Right cardiac atrium (tissue), 5 donors: Measurements from ENCODE around the gene TMC7. TPM values are rescaled to one million over a fixed set of nuclear protein-coding genes. Genes with fewer than 3 reads are reported as not detected.

Experiments used
- ATAC-seq, 2 donors: fragments of 200-7000 bp; cut with Tn5 transposase; one replicate each; pipeline versions ENCODE4 v1.8.0 to v1.9.1; 2020; ENCODE audit warnings: moderate library complexity in 2 of 2, mild to moderate bottlenecking in 1 of 2
- DNase-seq, 3 donors: peaks; one replicate each; pipeline ENCODE4 v3.0.0-alpha.2; 2020
- H3K27ac ChIP-seq: one replicate; pipeline ENCODE4 v1.5.1; 2013; ENCODE audit warnings: mild to moderate bottlenecking, low read length, control low read depth, moderate library complexity
- H3K27me3 ChIP-seq: one replicate; pipeline ENCODE4 v1.6.1; 2013; ENCODE audit not compliant: control insufficient read depth, insufficient read depth
- H3K4me1 ChIP-seq: one replicate; pipeline ENCODE4 v1.6.1; 2013; ENCODE audit warnings: low read length; ENCODE audit not compliant: control insufficient read depth, insufficient read depth
- H3K4me3 ChIP-seq: one replicate; pipeline ENCODE4 v1.5.1; 2013; ENCODE audit warnings: low read length, control low read depth
- H3K9me3 ChIP-seq: one replicate; pipeline ENCODE4 v1.6.1; 2013; ENCODE audit warnings: low read length; ENCODE audit not compliant: control insufficient read depth
- WGBS: extraction: QIAGEN DNeasy Blood & Tissue Kit; methylation state at CpG from one replicate; pipeline ENCODE4 v1.1.7; 2013; 5-methylcytosine and 5-hydroxymethylcytosine counted together
- intact Hi-C, 4 donors: fragments of 100-400 bp; cut with DNase I; formaldehyde crosslinking; loops; one replicate each; pipeline versions ENCODE4 v1.11.0 to v1.14.0; 2022 to 2023
- long read RNA-seq, 4 donors: library from polyadenylated mRNA; unstranded; transcript quantifications; one replicate each; pipeline ENCODE4 v2.0.0, GENCODE V29; 2020 to 2021
- polyA plus RNA-seq: library from polyadenylated mRNA; stranded (reverse); fragments of 200-250 nt; gene quantifications from one replicate; pipeline ENCODE4 v1.2.3, GENCODE V29; 2013
- total RNA-seq, 4 donors: library from RNA; stranded (reverse); fragmentation: NEBNext Ultra II Directional; extraction: Animal tissue kit (Norgen Biotek cat#: 25700); gene quantifications; one replicate each; pipeline ENCODE4 v1.2.1, GENCODE V29; 2021
- donor health status: healthy with polysubstance abuse.
- donor health status: DM: no; HTN: yes; CAD: no.
- donor health status: DM: no; HTN: no; CAD: no.
- donor health status: DM: no; HTN: yes; CAD: no; lungs with severe emphysema.
- donor health status: DM: yes; HTN: yes; CAD: no.

TMC7 gene
- total RNA-seq = under 1 TPM; 0.44 to 0.59 (median 0.58) TPM
- 0.84 TPM for polyA plus RNA-seq
- long read RNA-seq, donor 1, partial matches to known transcripts = 1 of 3 reads
- long read RNA-seq, donor 1, other reads (novel, unspliced or antisense) = 0 of 3 reads
- long read RNA-seq, donor 2, partial matches to known transcripts = 0 of 1 reads
- long read RNA-seq, donor 2, other reads (novel, unspliced or antisense) = 1 of 1 reads
- long read RNA-seq, donor 3, partial matches to known transcripts = 1 of 5 reads
- long read RNA-seq, donor 3, other reads (novel, unspliced or antisense) = 2 of 5 reads
- long read RNA-seq, donor 4, partial matches to known transcripts = 0 of 1 reads
- long read RNA-seq, donor 4, other reads (novel, unspliced or antisense) = 0 of 1 reads

DNA sequence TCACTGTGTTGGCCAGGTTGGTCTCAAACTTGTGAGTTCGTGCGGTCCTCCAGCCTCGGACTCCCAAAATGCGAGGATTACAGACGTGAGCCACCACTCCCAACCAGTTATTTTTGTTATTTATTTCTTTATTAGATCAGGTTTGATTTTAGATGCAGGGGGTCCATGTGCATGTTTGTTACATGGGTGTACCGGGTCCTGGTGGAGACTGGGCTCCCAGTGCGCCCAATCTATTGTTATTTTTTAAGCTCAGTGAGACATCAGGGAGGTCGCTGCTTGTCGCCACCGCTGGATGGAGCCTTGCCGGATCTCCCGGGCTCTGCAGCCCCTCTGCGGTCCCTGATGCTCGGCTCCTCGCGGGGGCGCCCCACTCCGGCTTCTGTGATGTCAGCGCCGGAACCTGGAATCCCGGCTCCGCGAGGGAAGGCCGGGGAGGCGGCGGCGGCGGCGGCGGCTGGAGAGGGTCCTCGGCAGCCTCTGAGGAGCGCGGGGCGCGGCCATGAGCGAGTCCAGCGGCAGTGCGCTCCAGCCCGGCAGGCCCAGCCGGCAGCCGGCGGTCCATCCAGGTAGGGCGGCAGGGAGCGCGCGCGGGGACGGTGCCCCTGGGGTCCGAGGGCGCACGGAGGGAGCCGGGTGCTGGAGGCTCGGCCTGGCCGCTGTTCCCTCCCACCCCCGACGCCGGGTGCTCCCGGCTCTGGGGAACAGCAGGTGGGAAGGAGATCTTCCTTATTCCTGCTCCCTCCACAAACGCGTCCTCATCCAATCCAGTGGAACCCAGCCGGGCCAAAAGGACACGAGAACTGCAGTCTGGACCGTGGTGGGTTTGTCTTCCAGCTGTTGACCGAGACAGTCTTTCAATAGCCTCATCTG lies at the start of gene TMC7:
TMC7 (plus strand) TSS at position 370 of the 870 bp plus-strand sequence; CDS start at position 500, 130 bp downstream.
- ATAC-seq (peak; percentile 92 to 98), DNase-seq (peak; percentile 78 to 89 (median 88))
- no peaks in the 10 kb centered on the region for H3K27me3 ChIP-seq
- no peaks in the 10 kb centered on the region for H3K9me3 ChIP-seq
- H3K4me3 ChIP-seq = peak within 1 kb of the TSS; percentile 52
- WGBS = 7% methylated on average over 64 of the region's 64 CpGs
- intact Hi-C loops = loop anchor here in 1 of 4 donors (5.0 kb wide), 1 partner anchor 84 kb away; the partner anchor contains the start of gene COQ7
- H3K4me1 ChIP-seq = peaks cover 2% of the 10 kb centered on the region
- H3K27ac ChIP-seq = peak within 1 kb of the TSS; percentile 1

DNA sequence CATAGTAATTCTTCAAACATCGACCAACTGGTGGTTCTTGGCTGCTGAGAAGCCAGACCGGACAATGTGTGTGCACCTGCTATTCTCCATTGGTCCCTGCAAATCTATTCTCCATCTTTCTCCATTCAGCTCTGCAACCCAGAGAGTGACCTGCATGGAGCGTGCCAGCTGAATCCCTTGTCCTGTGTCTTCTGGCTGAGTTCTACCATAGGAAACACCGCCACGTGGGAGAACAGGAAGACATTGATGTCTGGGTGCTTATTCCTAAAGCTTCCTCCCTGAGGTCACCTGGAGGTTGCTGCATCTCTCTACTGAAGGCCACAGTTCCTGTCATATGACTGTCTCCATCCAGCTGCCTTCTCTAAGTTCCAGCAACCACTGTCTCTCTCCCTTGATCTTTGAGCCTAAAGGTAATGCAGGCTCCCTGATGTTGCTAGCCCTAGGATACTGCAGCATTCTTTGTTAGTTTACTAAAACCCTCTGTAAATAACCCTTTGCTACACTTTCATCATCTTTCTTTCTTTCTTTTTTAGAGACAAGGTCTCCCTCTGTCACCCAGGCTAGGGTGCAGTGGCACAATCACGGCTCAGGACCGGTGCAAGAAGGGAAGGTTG lies 46.9 kb upstream of the TMC7 start:
- ATAC-seq = no peak
- intact Hi-C loops = no loop called here
- no peak overlapping the region for H3K4me3 ChIP-seq
- H3K27ac ChIP-seq = no peak overlapping the region
- H3K4me1 ChIP-seq = no peaks in the 10 kb centered on the region
- 77% methylated on average over 7 of the region's 7 CpGs for WGBS
- no peaks in the 10 kb centered on the region for H3K9me3 ChIP-seq
- DNase-seq = no peak
- no peaks in the 10 kb centered on the region for H3K27me3 ChIP-seq

DNA sequence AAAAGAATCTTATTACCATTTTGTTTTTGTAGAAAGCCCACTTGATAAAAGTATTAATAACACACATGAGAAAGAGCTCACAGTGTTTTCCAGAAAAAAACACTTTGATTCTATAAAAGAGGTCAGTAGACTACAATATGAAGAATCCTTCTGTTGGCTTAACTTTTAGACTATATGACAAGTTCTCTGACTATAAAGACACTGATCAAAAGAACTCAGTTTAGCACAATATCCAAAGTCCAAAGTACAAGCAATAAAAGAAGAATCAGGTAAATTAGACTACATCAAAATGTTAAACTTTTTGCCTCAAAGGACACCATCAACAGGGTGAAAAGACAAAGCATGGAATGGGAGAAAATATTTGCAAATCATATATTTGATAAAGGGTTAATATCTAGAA lies 46.3 kb upstream of the TMC7 start:
- intact Hi-C loops = no loop called here
- no peak overlapping the region for H3K27ac ChIP-seq
- ATAC-seq (no peak), DNase-seq (no peak)
- no peaks in the 10 kb centered on the region for H3K9me3 ChIP-seq
- no peaks in the 10 kb centered on the region for H3K4me1 ChIP-seq
- H3K4me3 ChIP-seq = no peak overlapping the region
- H3K27me3 ChIP-seq = no peaks in the 10 kb centered on the region

DNA sequence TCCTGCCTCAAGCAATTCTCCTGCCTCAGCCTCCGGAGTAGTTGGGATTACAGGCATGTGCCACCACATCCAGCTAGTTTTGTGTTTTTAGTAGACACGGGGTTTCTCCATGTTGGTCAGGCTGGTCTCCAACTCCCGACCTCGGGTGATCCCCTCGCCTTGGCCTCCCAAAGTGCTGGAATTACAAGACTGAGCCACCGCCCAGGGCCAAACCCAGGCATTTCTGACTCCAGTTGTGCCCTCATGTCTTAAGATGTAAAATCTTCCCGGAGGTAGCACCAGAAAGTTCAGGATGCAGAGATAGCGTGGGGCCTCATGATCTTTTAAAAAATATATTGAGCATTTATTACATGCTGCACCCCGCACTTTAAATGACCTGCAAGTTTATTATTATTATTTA lies 44.7 kb upstream of the TMC7 start:
- WGBS = 95% methylated on average over 9 of the region's 9 CpGs
- H3K9me3 ChIP-seq = no peaks in the 10 kb centered on the region
- ATAC-seq (no peak), DNase-seq (no peak)
- no peaks in the 10 kb centered on the region for H3K4me1 ChIP-seq
- H3K4me3 ChIP-seq = no peak overlapping the region
- no peaks in the 10 kb centered on the region for H3K27me3 ChIP-seq
- intact Hi-C loops = no loop called here
- H3K27ac ChIP-seq = no peak overlapping the region

DNA sequence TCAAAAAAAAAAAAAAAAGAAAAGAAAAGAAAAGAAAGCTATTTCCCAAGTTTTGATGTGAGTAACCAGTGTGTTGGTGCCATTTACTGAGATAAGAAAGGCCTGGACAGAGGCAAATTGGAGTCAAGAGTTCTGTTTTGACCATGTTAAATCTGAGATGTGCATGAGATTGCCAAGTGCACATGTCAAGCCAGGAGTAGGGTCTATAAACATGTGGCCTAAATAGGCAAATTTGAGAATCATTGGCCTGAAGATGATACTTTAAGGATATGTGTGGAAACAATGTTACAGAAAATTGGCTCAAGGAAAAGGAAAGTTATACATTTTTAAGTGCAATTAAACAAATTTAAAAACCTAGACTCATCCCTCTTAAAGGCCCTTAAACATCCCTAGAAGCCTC lies 42.3 kb upstream of the TMC7 start:
- Histone ChIP-seq H3K9me3 (no peaks in the 10 kb centered on the region), H3K4me1 (no peaks in the 10 kb centered on the region), H3K27me3 (no peaks in the 10 kb centered on the region), H3K27ac (no peak overlapping the region), H3K4me3 (no peak overlapping the region)
- intact Hi-C loops = no loop called here
- no peak for ATAC-seq
- DNase-seq = no peak

DNA sequence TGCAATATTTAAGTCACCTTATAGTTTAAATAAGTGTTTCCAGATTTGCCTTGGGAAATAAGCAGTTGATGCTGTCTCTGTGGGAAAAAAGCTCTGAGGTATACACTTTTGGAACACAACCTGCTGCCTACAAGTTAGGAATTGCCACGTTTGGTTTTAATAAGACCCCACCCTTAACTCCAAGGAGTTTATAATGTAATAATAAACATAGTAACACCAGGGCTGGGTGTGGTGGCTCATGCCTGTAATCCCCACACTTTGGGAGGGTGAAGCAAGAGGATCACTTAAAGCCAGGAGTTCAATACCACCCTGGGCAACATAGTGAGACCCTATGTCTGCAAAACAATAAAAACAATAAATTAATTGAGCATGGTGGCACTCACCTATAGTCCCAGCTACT lies 41.7 kb upstream of the TMC7 start:
- H3K27me3 ChIP-seq = no peaks in the 10 kb centered on the region
- intact Hi-C loops = no loop called here
- 47% methylated on average over 1 of the region's 1 CpG for WGBS

DNA sequence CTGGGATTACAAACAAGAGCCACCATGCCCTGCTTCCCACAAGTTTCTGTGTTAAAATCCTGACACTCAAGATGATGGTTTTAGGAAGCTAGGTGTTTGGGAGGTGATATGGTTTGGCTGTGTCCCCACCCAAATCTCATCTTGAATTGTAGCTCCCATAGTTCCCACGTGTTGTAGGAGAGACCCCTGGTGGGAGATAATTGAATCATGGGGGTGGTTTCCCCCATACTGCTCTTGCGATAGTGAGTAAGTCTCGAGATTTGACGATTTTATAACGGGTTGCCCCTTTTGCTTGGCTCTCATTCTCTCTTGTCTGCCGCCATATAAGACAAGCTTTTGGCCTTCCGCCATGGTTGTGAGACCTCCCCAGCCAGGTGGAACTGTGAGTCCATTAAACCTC lies 40.3 kb upstream of the TMC7 start:
- intact Hi-C loops = no loop called here
- ATAC-seq (no peak), DNase-seq (no peak)
- Histone ChIP-seq H3K4me1 (no peaks in the 10 kb centered on the region), H3K9me3 (no peaks in the 10 kb centered on the region), H3K27me3 (no peaks in the 10 kb centered on the region), H3K4me3 (no peak overlapping the region), H3K27ac (no peak overlapping the region)
- 86% methylated on average over 7 of the region's 7 CpGs for WGBS

More for the DNA sequence above, 41.7 kb upstream of the TMC7 start:
- DNase-seq (no peak), ATAC-seq (no peak)
- no peak overlapping the region for H3K4me3 ChIP-seq
- H3K4me1 ChIP-seq = no peaks in the 10 kb centered on the region
- H3K9me3 ChIP-seq = no peaks in the 10 kb centered on the region
- H3K27ac ChIP-seq = no peak overlapping the region

DNA sequence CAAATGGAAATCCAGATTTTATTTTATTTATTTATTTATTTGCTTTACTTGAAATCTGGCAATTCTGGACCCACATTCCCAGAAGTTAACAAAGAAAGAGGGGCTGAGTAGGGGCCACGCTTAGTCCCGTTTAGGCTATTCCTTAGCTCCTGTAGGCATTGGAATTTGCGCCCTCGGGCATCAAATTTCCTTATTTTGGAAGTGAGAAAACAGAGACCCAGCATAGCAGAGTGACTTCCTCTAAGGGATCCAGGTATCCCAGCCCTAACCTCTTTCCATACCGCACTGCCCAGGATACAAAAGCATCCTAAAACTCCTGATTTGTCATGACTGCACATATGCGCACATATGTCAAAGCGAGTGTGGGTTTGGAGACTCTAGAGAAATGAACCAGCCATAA lies 38.5 kb upstream of the TMC7 start:
- intact Hi-C loops = no loop called here
- H3K27ac ChIP-seq = no peak overlapping the region
- WGBS = 74% methylated on average over 7 of the region's 7 CpGs
- DNase-seq (no peak), ATAC-seq (no peak)
- H3K27me3 ChIP-seq = no peaks in the 10 kb centered on the region
- H3K4me1 ChIP-seq = no peaks in the 10 kb centered on the region
- no peak overlapping the region for H3K4me3 ChIP-seq
- no peaks in the 10 kb centered on the region for H3K9me3 ChIP-seq

DNA sequence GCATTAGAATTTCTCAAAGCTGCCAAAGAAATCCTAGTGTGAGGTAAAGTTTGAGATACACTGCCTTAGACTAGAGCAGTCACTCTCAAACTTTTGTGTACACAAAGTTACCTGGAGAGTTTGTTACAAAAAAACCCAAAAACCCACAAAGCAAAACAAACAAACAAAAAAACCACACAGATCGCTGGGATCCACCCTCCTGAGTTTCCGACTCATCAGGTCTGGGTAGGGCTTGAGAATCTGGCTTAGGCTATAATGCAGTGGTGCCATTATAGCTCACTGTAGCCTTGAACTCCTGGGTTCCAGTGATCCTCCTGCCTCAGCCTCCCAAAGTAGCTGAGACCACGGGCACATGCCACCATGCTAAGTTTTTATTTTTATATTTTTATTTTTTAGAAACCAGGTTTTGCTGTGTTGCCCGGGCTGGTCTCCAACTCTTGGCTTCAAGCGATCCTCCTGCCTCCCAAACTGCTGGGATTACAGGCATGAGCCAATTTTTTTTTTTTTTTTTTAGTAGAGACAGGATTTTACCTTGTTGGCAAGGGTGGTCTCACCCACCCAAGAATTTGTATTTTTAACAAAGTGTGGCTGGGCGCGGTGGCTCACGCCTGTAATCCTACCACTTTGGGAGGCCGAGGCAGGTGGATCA lies 35.2 kb upstream of the TMC7 start:
- intact Hi-C loops = no loop called here
- H3K27me3 ChIP-seq = no peaks in the 10 kb centered on the region
- H3K4me1 ChIP-seq = no peaks in the 10 kb centered on the region
- H3K27ac ChIP-seq = no peak overlapping the region
- H3K4me3 ChIP-seq = no peak overlapping the region
- WGBS = 90% methylated on average over 9 of the region's 9 CpGs
- no peak for DNase-seq
- H3K9me3 ChIP-seq = no peaks in the 10 kb centered on the region
- ATAC-seq = no peak

DNA sequence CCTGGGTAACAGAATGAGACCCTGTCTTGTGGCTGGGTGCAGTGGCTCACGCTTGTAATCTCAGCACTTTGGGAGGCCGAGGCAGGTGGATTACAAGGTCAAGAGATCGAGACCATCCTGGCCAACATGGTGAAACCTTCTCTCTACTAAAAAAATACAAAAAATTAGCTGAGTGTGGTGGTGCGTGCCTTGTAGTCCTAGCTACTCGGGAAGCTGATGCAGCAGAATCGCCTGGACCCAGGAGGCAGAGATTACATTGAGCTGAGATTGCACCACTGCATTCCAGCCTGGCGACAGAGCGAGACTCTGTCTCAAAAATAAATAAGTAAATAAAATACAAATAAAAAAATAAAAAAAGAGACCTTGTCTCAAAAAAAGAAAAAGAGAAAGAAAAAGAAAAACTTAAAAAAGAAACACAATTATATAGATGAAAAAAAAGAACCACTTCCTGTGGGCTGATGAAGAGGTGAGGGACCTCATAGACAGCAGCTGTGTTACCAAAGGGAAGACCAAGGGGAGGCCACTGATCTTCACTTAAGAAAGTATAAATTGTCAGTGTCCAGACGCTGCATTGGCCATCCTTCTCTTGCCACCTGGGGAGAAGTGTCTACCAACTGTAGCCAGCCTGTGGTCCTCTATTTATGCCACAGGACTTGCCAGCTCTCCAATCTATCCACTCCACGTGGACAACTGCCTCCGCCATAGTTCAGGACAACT lies 33.1 kb upstream of the TMC7 start:
- H3K4me1 ChIP-seq = no peaks in the 10 kb centered on the region
- WGBS = 88% methylated on average over 11 of the region's 11 CpGs
- H3K27me3 ChIP-seq = no peaks in the 10 kb centered on the region
- H3K4me3 ChIP-seq = no peak overlapping the region
- no peaks in the 10 kb centered on the region for H3K9me3 ChIP-seq
- intact Hi-C loops = no loop called here
- no peak overlapping the region for H3K27ac ChIP-seq
- no peak for ATAC-seq
- DNase-seq = no peak
